ENCODE data around the gene NDRG4. TPM values are rescaled to one million over a fixed set of nuclear protein-coding genes. Genes with fewer than 3 reads are reported as not detected.

The NDRG4 gene
- total RNA-seq, 1 experiment from 2014 or later: not detected

GRCh38 chr16:58497468-58497867 is 2.5 kb upstream of the NDRG4 start:
- POLR2A ChIA-PET: interaction anchor here (0.6 kb wide), 1 partner anchor 38 kb away, joined by 3 read pairs; no protein-coding TSS in a partner anchor
- Mint-ChIP-seq H3K4me3 (ENCODE audit: unreplicated experiment) (no peak overlapping the region), H3K4me1 (ENCODE audit: insufficient read depth, unreplicated experiment) (no peaks in the 10 kb centered on the region), H3K9me3 (ENCODE audit: unreplicated experiment) (no peaks in the 10 kb centered on the region), H3K27me3 (ENCODE audit: insufficient read depth, unreplicated experiment) (no peaks in the 10 kb centered on the region), H3K27ac (ENCODE audit: low read depth, unreplicated experiment) (no peak overlapping the region), H3K36me3 (ENCODE audit: insufficient read depth, unreplicated experiment) (peaks cover 5% of the 10 kb centered on the region)
- no TSS peak for BruUV-seq (replicated peaks)
- no peak for DNase-seq (ENCODE audit: unreplicated experiment)
- no peak for TF ChIP-seq CTCF (IDR thresholded peaks at IDR 0.05; ENCODE audit: unreplicated experiment)
- CTCF ChIA-PET: interaction anchor here (0.6 to 1.4 kb wide), 3 partner anchors 8 to 181 kb away, joined by 3 to 4 read pairs (median 4); no protein-coding TSS in a partner anchor
- intact Hi-C loops (cut with micrococcal nuclease): loop anchor here (5.0 kb wide), 1 partner anchor 165 kb away; no protein-coding TSS in a partner anchor

- DNase-seq (ENCODE audit: unreplicated experiment): no peak
- no peak overlapping the region for H3K27ac Mint-ChIP-seq (ENCODE audit: low read depth, unreplicated experiment)
- intact Hi-C loops (cut with micrococcal nuclease): loop anchor here (5.0 kb wide), 1 partner anchor 164 kb away; no protein-coding TSS in a partner anchor
- no TSS peak for BruUV-seq (replicated peaks)
- H3K36me3 Mint-ChIP-seq (ENCODE audit: insufficient read depth, unreplicated experiment): peaks cover 5% of the 10 kb centered on the region
- CTCF ChIA-PET: interaction anchor here (0.6 to 1.4 kb wide), 4 partner anchors 9 to 181 kb away, joined by 3 to 4 read pairs (median 4); no protein-coding TSS in a partner anchor
- no peaks in the 10 kb centered on the region for H3K27me3 Mint-ChIP-seq (ENCODE audit: insufficient read depth, unreplicated experiment)
- TF ChIP-seq CTCF (IDR thresholded peaks at IDR 0.05; ENCODE audit: unreplicated experiment): no peak
- POLR2A ChIA-PET: no interaction called here
- no peak overlapping the region for H3K4me3 Mint-ChIP-seq (ENCODE audit: unreplicated experiment)
- no peaks in the 10 kb centered on the region for H3K4me1 Mint-ChIP-seq (ENCODE audit: insufficient read depth, unreplicated experiment)
- H3K9me3 Mint-ChIP-seq (ENCODE audit: unreplicated experiment): no peaks in the 10 kb centered on the region
Measured at GRCh38 chr16:58497935-58498334, 2.0 kb upstream of the NDRG4 start.

- Mint-ChIP-seq H3K4me1 (ENCODE audit: insufficient read depth, unreplicated experiment) (no peaks in the 10 kb centered on the region), H3K4me3 (ENCODE audit: unreplicated experiment) (no peak overlapping the region), H3K27ac (ENCODE audit: low read depth, unreplicated experiment) (no peak overlapping the region), H3K9me3 (ENCODE audit: unreplicated experiment) (no peaks in the 10 kb centered on the region), H3K36me3 (ENCODE audit: insufficient read depth, unreplicated experiment) (peaks cover 5% of the 10 kb centered on the region), H3K27me3 (ENCODE audit: insufficient read depth, unreplicated experiment) (no peaks in the 10 kb centered on the region)
- DNase-seq (ENCODE audit: unreplicated experiment): no peak
- BruUV-seq (replicated peaks): no TSS peak
- ChIA-PET POLR2A (no interaction called here), CTCF (interaction anchor here (1.2 to 1.4 kb wide), 2 partner anchors 11 to 164 kb away, joined by 3 to 4 read pairs; no protein-coding TSS in a partner anchor)
- intact Hi-C loops (cut with micrococcal nuclease): loop anchor here (5.0 kb wide), 1 partner anchor 164 kb away; no protein-coding TSS in a partner anchor
- TF ChIP-seq CTCF (IDR thresholded peaks at IDR 0.05; ENCODE audit: unreplicated experiment): no peak
Measured at GRCh38 chr16:58498341-58499091, 1.4 kb upstream of the NDRG4 start.

- intact Hi-C loops (cut with micrococcal nuclease): loop anchor here (5.0 kb wide), 1 partner anchor 163 kb away; no protein-coding TSS in a partner anchor
- ChIA-PET POLR2A (no interaction called here), CTCF (interaction anchor here (0.7 to 1.2 kb wide), 3 partner anchors 11 to 165 kb away, joined by 3 to 6 read pairs (median 3); no protein-coding TSS in a partner anchor)
- H3K4me1 Mint-ChIP-seq (ENCODE audit: insufficient read depth, unreplicated experiment): no peaks in the 10 kb centered on the region
- no peaks in the 10 kb centered on the region for H3K9me3 Mint-ChIP-seq (ENCODE audit: unreplicated experiment)
- no peak for DNase-seq (ENCODE audit: unreplicated experiment)
- H3K27me3 Mint-ChIP-seq (ENCODE audit: insufficient read depth, unreplicated experiment): no peaks in the 10 kb centered on the region
- TF ChIP-seq CTCF (IDR thresholded peaks at IDR 0.05; ENCODE audit: unreplicated experiment): no peak
- H3K4me3 Mint-ChIP-seq (ENCODE audit: unreplicated experiment): no peak overlapping the region
- H3K27ac Mint-ChIP-seq (ENCODE audit: low read depth, unreplicated experiment): no peak overlapping the region
- no TSS peak for BruUV-seq (replicated peaks)
- peaks cover 5% of the 10 kb centered on the region for H3K36me3 Mint-ChIP-seq (ENCODE audit: insufficient read depth, unreplicated experiment)
Measured at GRCh38 chr16:58499092-58499511, 841 bp upstream of the NDRG4 start.

Measured in MCF 10A (cell line).